ENCODE measurements around the gene MPG.

MPG gene

DNA sequence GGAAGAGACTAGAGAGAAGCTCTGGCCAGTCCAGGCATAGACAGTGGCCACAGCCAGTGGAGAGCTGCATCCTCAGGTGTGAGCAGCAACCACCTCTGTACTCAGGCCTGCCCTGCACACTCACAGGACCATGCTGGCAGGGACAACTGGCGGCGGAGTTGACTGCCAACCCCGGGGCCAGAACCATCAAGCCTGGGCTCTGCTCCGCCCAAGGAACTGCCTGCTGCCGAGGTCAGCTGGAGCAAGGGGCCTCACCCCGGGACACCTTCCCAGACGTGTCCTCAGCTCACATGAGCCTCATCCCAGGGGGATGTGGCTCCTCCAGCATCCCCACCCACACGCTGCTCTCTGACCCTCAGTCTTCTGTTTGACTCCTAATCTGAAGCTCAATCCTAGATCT, 8.8 kb upstream of the MPG start:
- Mint-ChIP-seq H3K36me3 (ENCODE audit: low read depth) (no peaks in the 10 kb centered on the region), H3K9me3 (no peaks in the 10 kb centered on the region), H3K27ac (no peak overlapping the region), H3K4me3 (no peak overlapping the region), H3K4me1 (ENCODE audit: low read depth) (peaks cover 5% of the 10 kb centered on the region), H3K27me3 (peaks cover 25% of the 10 kb centered on the region)

DNA sequence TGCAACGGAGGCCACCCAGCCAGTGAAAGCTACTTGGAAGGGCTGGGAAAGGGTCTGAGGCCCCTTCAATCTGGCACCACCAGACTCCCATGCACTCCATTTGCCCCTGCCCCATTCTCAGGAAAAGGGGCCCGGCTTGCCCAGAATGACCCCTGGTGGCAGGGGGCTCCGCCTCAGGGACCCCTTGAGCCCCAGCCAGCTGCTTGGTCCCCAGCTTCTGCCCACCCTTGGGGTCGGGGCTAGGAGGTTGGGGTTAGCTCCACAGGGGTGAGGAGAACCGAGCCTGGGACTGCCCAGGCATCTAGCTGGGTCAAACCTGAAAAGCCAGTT, 6.8 kb upstream of the MPG start:
- H3K36me3 Mint-ChIP-seq (ENCODE audit: low read depth) = no peaks in the 10 kb centered on the region
- H3K4me1 Mint-ChIP-seq (ENCODE audit: low read depth) = peaks cover 8% of the 10 kb centered on the region
- H3K4me3 Mint-ChIP-seq = no peak overlapping the region
- peaks cover 30% of the 10 kb centered on the region for H3K27me3 Mint-ChIP-seq
- no peak overlapping the region for H3K27ac Mint-ChIP-seq
- no peaks in the 10 kb centered on the region for H3K9me3 Mint-ChIP-seq

DNA sequence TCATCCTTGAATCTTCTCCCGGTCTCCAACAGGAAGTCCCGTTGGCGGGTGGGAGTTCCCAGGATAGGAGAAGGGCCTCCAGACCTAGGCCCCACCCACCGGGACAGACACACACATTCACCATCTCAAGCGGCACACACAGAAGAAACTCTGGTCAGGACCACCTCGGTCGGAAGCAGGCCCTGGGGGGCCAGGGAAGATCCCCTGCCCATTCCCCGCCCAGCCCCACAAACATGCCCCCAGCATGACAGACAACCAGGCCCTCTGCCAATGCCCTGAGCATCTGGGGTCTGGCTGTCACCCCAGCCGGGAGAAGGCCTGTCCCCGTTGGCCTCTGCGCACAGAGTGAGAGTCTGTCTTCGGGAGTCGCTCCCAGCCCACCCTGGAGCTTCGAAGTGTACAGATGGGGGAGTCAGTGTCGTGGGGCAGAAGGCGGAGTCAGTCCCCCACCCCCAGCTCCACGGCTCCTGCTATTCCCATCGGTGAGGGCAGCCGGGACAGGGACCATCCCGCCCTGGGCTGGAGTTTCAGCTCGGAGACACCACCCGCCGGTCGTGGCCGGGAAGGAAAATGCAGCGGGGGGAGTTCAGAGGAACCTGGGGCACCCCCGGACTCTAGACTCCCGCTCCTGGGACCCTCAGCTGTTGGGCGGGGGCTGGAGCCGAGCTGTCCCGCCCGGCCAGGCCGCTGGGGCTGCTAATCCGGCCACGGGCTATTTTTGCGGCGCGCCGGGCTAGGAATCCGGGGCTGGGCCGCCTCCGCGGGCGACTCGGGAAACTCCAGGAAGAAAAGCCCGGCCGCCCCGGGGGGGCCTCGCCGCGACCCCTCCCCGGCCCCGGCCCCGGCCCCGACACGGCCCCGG, 6.3 kb upstream of the MPG start:
- Mint-ChIP-seq H3K4me3 (peak overlapping the region; percentile 3), H3K27ac (no peak overlapping the region), H3K9me3 (no peaks in the 10 kb centered on the region), H3K4me1 (ENCODE audit: low read depth) (peaks cover 14% of the 10 kb centered on the region), H3K36me3 (ENCODE audit: low read depth) (no peaks in the 10 kb centered on the region), H3K27me3 (peaks cover 30% of the 10 kb centered on the region)

DNA sequence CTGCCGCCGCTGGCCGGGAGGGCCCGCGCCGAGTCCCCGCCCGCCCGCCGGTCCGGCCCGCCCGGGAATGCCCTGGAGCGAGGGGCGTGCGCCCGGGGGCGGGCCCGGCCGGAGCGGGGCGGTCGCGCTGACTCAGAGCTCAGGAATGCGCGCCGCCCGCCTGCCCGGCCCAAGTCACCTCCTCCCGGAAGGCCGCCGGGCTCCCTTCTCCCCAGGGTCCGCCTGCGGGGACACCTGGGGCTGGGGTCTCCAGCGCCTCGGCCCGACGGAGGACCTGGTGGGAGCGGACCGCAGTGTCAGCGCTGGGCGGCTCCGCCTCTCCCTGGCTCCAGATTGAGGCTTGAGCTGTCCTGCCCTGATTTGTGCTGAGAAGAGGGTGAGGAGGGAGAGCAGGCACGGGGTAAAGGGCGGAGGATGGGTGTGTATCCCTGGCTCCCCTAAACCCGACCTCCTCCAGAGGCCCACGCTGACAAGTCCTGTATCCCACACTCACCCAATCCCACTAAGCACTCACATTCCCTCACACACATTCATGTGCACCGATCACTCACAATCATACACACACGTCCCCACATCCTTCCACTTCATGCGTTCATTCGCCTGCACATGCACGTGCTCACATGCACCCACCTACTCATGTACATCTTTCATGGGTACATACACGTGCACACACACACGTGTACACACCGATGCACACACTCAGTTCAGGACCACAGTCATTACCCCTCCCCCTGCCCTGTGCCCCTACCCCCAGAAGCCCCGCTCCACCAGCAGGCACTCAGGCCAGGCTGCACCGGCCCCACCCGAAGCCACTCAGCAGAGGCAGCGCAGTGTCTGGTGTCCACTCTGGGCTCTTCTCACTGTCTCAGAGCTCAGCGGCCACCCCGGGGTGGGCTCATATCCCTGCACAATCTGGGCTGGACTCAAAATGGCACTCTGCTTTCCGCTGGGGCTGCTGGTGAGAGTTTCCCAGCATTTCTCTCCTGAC, 5.2 kb upstream of the MPG start, which contains the start of gene RHBDF1:
Gene RHBDF1, minus strand, starts transcription at position 71 of the 988 bp plus-strand sequence. CDS start 7,616 bp downstream, outside the sequence.
- H3K27ac Mint-ChIP-seq = peak within 1 kb of the TSS; percentile 50
- peak within 1 kb of the TSS; percentile 70 for H3K4me3 Mint-ChIP-seq
- peaks cover 21% of the 10 kb centered on the region for H3K4me1 Mint-ChIP-seq (ENCODE audit: low read depth)
- H3K36me3 Mint-ChIP-seq (ENCODE audit: low read depth) = no peaks in the 10 kb centered on the region
- no peaks in the 10 kb centered on the region for H3K9me3 Mint-ChIP-seq
- peaks cover 30% of the 10 kb centered on the region for H3K27me3 Mint-ChIP-seq

DNA sequence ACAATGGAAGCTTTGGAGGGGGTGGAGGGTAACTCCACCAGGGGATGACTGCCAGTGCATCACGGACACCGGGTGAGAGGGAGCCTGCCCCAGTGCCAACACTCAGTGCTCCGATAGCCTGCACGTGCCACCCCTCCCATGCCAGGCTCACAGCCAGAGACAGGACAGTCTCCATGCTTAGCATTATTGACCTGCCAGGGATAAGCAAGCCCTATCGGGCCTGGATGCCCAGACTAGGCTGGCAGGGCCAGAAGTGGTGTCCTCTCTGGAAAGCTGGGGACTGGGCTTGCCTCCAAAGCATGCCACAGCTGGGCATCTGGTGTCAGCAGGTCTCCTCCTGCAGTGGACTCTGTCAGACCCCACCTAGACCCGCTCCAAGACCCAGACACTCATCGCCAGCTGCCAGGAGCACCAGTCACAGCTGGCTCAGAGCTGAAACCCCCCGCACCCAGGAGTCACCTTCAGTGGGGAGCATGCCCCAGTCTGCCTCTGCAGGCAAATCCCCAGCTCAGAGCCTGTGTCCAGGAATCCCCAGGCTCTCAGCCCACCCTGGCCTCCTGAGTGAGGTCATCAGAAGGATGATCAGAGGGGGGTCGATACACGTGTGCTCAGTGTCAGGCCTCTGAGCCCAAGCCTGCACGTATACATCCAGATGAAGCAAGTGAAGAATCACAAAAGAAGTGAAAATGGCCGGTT, 3.8 kb upstream of the MPG start:
- Mint-ChIP-seq H3K36me3 (ENCODE audit: low read depth) (no peaks in the 10 kb centered on the region), H3K9me3 (no peaks in the 10 kb centered on the region), H3K27ac (no peak overlapping the region), H3K4me3 (no peak overlapping the region), H3K27me3 (peaks cover 30% of the 10 kb centered on the region), H3K4me1 (ENCODE audit: low read depth) (peaks cover 29% of the 10 kb centered on the region)

DNA sequence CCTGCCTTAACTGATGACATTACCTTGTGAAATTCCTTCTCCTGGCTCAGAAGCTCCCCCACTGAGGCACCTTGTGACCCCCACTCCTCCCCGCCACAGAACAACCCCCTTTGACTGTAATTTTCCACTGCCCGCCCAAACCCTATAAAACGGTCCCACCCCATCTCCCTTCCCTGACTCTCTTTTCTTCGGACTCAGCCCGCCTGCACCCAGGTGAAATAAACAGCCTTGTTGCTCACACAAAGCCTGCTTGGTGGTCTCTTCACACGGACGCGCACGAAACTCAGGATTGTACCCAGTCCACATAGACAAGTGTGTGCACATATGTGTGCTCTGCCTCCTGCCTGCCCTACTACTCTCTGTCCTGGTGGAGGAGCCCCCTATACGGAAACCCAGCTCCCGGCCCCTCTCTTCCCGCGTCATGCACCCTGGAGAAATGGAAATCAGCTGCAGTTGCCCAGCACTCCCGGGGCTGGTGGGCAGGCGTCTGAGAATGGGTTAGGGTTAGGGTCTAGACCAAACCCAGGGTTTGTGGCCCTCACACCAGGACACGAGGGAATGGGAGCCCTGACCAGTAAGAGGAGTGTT, 3.2 kb upstream of the MPG start:
- Mint-ChIP-seq H3K27ac (no peak overlapping the region), H3K36me3 (ENCODE audit: low read depth) (no peaks in the 10 kb centered on the region), H3K4me3 (no peak overlapping the region), H3K9me3 (no peaks in the 10 kb centered on the region), H3K4me1 (ENCODE audit: low read depth) (peaks cover 35% of the 10 kb centered on the region), H3K27me3 (peaks cover 30% of the 10 kb centered on the region)

DNA sequence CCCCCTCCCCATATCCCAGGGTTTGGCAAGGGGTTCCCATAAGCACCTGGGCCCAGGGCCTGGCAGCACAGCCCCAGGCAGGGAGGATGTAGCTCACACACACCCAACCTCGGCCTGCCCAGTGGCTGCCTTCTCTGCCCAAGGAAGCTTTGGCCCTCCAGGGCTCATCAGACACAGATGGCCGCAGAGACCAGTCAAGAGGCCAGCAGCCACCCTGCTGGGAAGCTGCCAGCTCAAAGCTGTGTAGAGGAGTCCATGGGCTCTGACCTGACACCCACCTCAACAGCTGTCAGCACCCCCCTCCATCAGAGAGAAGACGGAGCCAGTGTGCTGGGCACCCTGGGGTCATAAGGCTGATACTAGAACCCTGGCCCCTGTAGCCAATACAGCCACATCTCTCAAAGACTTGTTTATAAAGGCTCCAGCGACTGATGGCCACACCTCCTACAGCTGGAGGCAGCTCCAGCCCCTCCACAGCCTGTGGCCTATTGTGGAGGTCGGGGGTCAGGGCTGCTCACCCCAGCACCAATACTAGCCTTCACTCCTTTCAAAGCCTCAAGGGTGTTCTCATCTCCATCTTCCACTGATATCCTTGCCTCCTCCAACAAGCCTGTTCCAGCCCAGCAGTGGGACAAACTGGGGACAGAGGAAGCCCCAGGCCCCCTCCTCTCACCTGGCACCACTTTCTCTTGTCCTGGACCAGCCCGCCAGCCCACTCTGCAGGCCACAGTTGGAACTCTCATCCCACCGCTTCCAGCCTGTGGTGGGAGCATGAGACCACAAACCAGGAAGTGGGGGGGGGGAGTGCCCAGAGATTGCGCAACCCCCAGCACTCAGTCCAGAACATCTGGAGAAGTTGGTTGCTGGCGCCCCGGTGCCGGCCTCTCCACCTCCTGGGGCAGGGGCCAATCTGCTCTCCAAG, 2.2 kb upstream of the MPG start:
- Mint-ChIP-seq H3K27ac (peak overlapping the region; percentile 21), H3K27me3 (peaks cover 26% of the 10 kb centered on the region), H3K36me3 (ENCODE audit: low read depth) (no peaks in the 10 kb centered on the region), H3K4me3 (peak overlapping the region; percentile 84), H3K4me1 (ENCODE audit: low read depth) (peaks cover 39% of the 10 kb centered on the region), H3K9me3 (no peaks in the 10 kb centered on the region)

DNA sequence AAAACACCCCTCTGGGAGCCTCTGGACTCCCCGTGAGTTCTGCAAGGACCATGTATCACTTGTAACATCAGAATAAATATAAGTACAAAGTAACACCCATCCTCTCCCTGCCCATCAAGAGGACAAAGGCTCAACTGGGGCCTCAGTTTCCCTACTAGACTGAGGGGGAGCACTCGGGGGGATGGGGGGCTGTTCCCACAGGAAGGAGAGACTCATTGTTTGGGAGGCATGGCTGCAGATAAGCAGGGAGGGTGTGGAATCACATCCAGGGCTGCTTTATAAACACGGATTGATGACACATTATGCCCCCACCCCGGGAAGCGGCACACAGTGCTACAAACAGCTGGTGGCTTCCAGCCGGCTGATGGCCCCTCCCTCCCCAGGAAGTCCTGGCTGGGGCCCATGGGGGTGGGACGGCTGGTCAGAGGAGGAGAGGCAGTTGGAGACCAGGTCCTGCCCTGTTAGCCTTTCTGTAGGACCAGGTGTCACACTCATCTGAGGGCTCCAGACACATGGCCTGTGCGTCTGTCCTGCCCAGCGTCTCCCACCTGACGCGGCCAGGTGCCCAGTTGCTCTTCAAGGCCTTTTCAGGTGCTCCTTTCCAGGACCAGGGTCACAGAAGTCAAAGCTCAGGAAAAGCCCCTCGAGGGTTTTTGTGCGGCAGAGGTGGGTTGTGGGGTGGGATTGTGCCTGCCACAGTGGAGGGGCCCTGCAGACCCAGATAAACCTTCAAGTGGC, 1.3 kb upstream of the MPG start:
- peak overlapping the region; percentile 21 for H3K27ac Mint-ChIP-seq
- peaks cover 21% of the 10 kb centered on the region for H3K27me3 Mint-ChIP-seq
- no peaks in the 10 kb centered on the region for H3K36me3 Mint-ChIP-seq (ENCODE audit: low read depth)
- peaks cover 39% of the 10 kb centered on the region for H3K4me1 Mint-ChIP-seq (ENCODE audit: low read depth)
- H3K9me3 Mint-ChIP-seq = no peaks in the 10 kb centered on the region
- peak overlapping the region; percentile 84 for H3K4me3 Mint-ChIP-seq

DNA sequence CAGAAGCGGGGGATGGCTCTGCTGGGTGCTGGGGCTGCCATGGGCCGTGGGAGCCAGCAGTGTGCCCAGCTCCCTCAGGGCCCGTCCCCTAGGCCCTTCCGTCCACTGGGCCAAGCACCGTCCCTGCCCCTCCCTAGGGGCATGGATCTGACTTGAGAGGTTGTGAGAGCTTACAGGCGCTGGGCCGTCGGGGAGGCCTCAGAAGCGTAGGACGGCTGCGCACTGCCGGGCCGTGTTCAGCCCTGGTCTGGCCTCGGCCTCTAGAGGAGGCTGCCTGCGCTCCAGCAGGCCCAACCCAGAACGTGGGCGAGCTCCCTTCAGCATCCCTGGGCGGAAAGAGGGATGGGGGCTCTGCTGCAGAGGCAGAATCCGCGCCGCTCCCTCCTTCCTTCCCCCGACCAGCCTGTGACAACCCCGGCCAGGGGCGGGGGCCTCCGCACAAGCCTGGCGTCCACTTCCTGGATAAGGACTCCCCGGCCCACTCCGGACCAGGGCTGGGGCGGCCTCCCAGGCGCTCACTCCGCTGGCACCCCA, 685 bp upstream of the MPG start:
- Mint-ChIP-seq H3K9me3 (no peaks in the 10 kb centered on the region), H3K36me3 (ENCODE audit: low read depth) (no peaks in the 10 kb centered on the region), H3K4me1 (ENCODE audit: low read depth) (peaks cover 39% of the 10 kb centered on the region), H3K27ac (peak overlapping the region; percentile 84), H3K4me3 (peak overlapping the region; percentile 84), H3K27me3 (peaks cover 20% of the 10 kb centered on the region)

DNA sequence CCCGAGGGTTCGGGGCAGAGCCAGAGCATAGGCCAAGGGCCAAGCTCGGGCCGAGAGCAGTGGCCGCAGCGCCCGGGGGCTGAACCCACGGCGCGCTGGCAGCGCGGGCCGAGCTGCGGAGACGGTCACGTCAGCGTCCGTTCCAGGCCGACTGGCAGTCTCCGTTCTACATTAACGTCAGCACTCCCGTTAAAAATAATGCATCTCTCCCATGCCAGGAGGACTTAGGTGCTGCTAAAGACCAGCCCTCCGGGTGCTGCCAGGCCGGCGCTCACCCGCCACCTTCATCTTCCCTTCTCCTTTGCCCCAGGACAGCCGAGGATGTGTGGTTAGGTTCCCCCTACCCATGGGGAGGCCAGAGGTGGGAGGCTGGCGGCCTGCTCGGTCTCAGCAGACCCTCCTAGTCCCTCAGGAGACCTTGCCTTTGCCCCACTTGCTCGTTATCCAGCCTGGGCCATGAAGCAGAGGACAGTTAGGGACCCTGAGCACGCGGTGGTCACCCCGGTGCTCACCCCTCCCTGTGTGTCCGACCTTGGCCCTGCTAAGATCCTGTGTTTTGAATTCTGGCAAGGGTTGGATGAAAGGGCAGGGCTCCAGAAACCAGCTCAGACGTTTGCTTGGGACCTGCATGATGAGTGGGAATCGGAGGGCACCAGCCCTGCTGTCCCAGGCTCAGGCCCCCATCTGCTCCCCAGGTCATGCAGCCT, 572 bp downstream of the MPG start:
- H3K4me3 Mint-ChIP-seq = peak overlapping the region; percentile 88
- H3K36me3 Mint-ChIP-seq (ENCODE audit: low read depth) = peaks cover 1% of the 10 kb centered on the region
- no peaks in the 10 kb centered on the region for H3K9me3 Mint-ChIP-seq
- peak overlapping the region; percentile 90 for H3K27ac Mint-ChIP-seq
- H3K4me1 Mint-ChIP-seq (ENCODE audit: low read depth) = peaks cover 46% of the 10 kb centered on the region
- peaks cover 11% of the 10 kb centered on the region for H3K27me3 Mint-ChIP-seq

DNA sequence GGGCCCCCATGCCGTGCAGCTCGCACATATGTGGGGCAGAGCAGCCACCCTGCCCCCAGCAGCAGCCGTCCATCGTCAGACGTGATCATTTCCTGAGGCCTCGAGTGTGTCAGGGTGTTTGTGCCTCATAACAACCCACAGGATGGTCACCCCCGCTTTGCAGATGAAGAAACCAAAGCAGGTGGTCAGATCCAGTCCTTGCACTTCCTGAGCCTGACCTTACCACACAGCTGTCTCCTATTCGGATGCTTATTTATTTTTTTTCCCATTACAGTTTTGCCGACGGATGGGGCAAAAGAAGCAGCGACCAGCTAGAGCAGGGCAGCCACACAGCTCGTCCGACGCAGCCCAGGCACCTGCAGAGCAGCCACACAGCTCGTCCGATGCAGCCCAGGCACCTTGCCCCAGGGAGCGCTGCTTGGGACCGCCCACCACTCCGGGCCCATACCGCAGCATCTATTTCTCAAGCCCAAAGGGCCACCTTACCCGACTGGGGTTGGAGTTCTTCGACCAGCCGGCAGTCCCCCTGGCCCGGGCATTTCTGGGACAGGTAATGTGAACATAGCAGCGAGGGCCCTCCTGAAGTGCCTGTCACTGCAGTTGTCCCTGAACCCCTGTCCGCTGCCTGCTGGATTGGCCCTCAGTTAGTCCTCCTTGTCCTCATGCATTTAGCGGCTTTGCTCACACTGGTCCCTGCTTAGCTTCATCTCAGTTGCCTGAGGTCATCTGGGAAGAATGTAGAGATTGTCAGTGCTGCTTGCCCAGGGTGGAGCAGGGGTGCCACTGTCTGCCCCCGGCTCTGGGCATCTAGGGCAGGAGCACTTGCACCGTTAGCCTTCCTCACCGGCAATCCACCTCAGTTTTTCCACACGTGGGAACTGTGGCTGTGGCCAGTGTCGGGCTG, 1.4 kb downstream of the MPG start:
- Mint-ChIP-seq H3K9me3 (no peaks in the 10 kb centered on the region), H3K4me3 (peak overlapping the region; percentile 88), H3K27me3 (peaks cover 3% of the 10 kb centered on the region), H3K36me3 (ENCODE audit: low read depth) (peaks cover 7% of the 10 kb centered on the region), H3K4me1 (ENCODE audit: low read depth) (peaks cover 54% of the 10 kb centered on the region), H3K27ac (peak overlapping the region; percentile 90)
